Right atrium auricular region (tissue), 2 donors: ENCODE data around the gene DLG4. TPM values are rescaled to one million over a fixed set of nuclear protein-coding genes. Genes with fewer than 3 reads are reported as not detected.

Experiments
- DNase-seq: peaks from one replicate; pipeline ENCODE4 v3.0.0-alpha.2; 2019; ENCODE audit warnings: low spot score
- H3K27ac ChIP-seq, 2 donors: fragments of 200-600 bp; sonication (generic); 1 replicate in 1 of 2; 2 replicates in 1 of 2; pipeline ENCODE4 v1.5.1; 2016 to 2019
- H3K27me3 ChIP-seq, 2 donors: fragments of 200-600 bp; sonication (generic); one replicate each; pipeline versions ENCODE4 v1.5.1 to v1.6.0; 2017 to 2019
- H3K36me3 ChIP-seq: fragments of 200-600 bp; sonication (generic); one replicate; pipeline ENCODE4 v1.5.1; 2016
- H3K4me1 ChIP-seq, 2 donors: fragments of 200-600 bp; sonication (generic); one replicate each; pipeline versions ENCODE4 v1.5.1 to v1.6.0; 2017 to 2019
- H3K4me3 ChIP-seq, 2 donors: fragments of 200-600 bp; sonication (generic); 1 replicate in 1 of 2; 2 replicates in 1 of 2; pipeline ENCODE4 v1.5.1; 2017 to 2019; ENCODE audit warnings: mild to moderate bottlenecking in 1 of 2, moderate library complexity in 1 of 2
- H3K9me3 ChIP-seq, 2 donors: fragments of 200-600 bp; sonication (generic); one replicate each; pipeline ENCODE4 v1.5.1; 2019
- CTCF ChIP-seq, 2 donors: fragments of 200-600 bp; sonication (generic); IDR thresholded peaks; one replicate each; pipeline ENCODE4 v1.5.1; 2019; ENCODE audit warnings: antibody characterized with exemption in 2 of 2
- total RNA-seq, 2 donors: library from RNA; depleted of rRNA; stranded (reverse); fragments of >200 nt; gene quantifications; one replicate each; pipeline ENCODE4 v1.1.0, GENCODE V29; 2016

DLG4 gene
- total RNA-seq, 2 donors from 2014 or later: 15.1 to 33.4 TPM

DNA sequence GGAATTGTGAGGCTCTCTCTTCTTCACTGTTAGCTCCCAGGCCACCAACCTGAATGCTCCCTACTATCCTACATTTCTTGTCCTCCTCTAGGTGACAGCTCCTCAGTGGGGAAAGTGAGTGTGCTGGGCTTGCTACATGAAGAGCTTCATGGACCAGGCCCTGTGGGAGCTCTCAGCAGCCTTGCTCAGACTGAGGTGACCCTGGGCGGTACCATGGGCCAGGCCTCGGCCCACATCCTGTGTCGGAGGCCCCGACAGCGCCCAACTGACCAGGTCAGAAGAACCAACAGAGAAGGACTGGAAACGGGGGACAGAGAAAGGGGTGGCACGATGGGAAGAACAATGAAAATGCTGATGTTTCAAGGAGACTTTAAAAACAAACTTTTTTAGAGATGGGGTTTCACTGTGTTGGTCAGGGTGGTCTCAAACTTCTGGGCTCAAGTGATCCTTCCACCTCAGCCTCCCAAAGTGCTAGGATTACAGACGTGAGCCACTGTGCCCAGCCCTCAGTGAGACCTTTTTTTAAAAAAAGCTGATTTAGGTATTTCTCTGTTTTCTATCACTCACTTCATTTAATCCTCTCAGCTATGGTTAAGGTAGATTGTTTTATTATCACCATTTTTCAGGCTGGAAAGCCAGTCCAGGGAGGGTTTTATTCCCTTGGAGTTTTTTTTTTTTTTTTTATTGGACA is 37.3 kb upstream of the DLG4 start:
- DNase-seq: no peak
- no peak overlapping the region for H3K4me3 ChIP-seq
- H3K9me3 ChIP-seq: no peaks in the 10 kb centered on the region
- peaks cover 0 to 27% of the 10 kb centered on the region in 2 donors for H3K4me1 ChIP-seq
- TF ChIP-seq CTCF (IDR thresholded peaks at IDR 0.05): no peak
- peaks cover 51% of the 10 kb centered on the region for H3K36me3 ChIP-seq
- no peak overlapping the region for H3K27ac ChIP-seq
- H3K27me3 ChIP-seq: peaks cover under 1 to 10% of the 10 kb centered on the region in 2 donors

DNA sequence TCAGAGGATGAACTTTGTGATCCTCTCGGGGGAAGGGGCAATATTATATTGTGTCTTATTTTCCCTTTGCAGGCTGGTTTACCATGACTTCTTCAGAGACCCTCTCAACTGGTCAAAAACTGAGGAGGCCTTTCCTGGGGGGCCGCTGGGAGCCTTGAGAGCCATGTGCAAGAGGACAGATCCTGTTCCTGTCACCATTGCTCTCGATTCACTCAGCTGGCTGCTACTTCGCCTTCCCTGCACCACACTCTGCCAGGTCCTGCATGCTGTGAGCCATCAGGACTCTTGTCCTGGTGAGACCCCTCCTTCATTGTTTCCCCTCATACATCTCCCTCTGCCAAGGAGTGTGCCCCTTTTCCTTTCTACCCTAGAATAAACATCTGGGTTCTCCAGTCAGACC is 34.9 kb upstream of the DLG4 start:
- no peak overlapping the region for H3K4me3 ChIP-seq
- peaks cover 51% of the 10 kb centered on the region for H3K36me3 ChIP-seq
- no peaks in the 10 kb centered on the region for H3K27me3 ChIP-seq
- no peak for DNase-seq
- H3K4me1 ChIP-seq: peaks cover 0 to 27% of the 10 kb centered on the region in 2 donors
- no peak overlapping the region for H3K27ac ChIP-seq
- no peak for TF ChIP-seq CTCF (IDR thresholded peaks at IDR 0.05)
- no peaks in the 10 kb centered on the region for H3K9me3 ChIP-seq

GRCh38 chr17:7253082-7253481 is 33.4 kb upstream of the DLG4 start:
- Histone ChIP-seq H3K4me1 (peaks cover 0 to 36% of the 10 kb centered on the region in 2 donors), H3K27ac (peak overlapping the region; percentile 99), H3K36me3 (peaks cover 40% of the 10 kb centered on the region), H3K4me3 (peak overlapping the region; percentile 94 to 96), H3K27me3 (no peaks in the 10 kb centered on the region), H3K9me3 (no peaks in the 10 kb centered on the region)
- TF ChIP-seq CTCF (IDR thresholded peaks at IDR 0.05): no peak
- no peak for DNase-seq

GRCh38 chr17:7252176-7253043 is 32.8 kb upstream of the DLG4 start, which contains the start of gene ELP5:
Gene ELP5 (plus strand): TSS chr17:7252215. CDS start chr17:7252551, 336 bp downstream.
- no peaks in the 10 kb centered on the region for H3K9me3 ChIP-seq
- H3K27me3 ChIP-seq: no peaks in the 10 kb centered on the region
- DNase-seq: peak; percentile 96
- peak within 1 kb of the TSS; percentile 94 to 96 for H3K4me3 ChIP-seq
- H3K36me3 ChIP-seq: peaks cover 34% of the 10 kb centered on the region
- peak in 1 of 2 donors; percentile 49 for TF ChIP-seq CTCF (IDR thresholded peaks at IDR 0.05)
- H3K4me1 ChIP-seq: peaks cover 0 to 36% of the 10 kb centered on the region in 2 donors
- peak within 1 kb of the TSS; percentile 99 for H3K27ac ChIP-seq

DNA sequence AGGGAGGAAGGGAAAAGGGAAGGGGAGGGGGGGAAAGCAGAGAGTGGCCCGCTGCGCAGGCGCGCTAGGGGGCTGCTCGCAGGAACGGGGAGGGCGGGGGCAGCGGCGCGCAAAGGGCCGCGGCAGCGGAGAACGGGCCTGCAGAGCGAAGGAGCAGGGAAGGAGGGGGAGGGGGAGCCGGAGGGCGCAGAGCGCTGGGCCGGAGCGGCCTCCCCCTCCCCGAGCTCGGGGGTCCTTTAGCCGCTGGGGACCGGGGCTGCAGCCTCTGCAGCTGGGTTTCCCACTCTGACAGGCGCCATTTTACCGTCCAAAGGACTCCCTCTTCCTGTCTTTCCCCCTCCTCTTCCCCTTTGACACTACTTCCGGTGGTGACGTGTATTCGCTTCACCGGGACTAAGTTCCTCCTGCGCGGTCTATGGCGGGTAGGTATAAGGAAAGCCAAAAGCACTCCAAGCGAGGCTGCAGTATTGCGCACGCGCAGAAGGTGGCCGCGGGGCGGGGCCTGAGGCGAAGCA is 32.1 kb upstream of the DLG4 start, which contains the start of gene CTDNEP1:
Gene CTDNEP1 (minus strand): TSS at position 74 of the 515 bp plus-strand sequence. CDS start 438 bp downstream, outside the sequence.
- Histone ChIP-seq H3K36me3 (peaks cover 32% of the 10 kb centered on the region), H3K4me1 (peaks cover 0 to 36% of the 10 kb centered on the region in 2 donors), H3K27me3 (no peaks in the 10 kb centered on the region), H3K9me3 (no peaks in the 10 kb centered on the region), H3K4me3 (peak within 1 kb of the TSS; percentile 94 to 96), H3K27ac (peak within 1 kb of the TSS; percentile 99)
- DNase-seq: peak; percentile 99
- TF ChIP-seq CTCF (IDR thresholded peaks at IDR 0.05): no peak
